HCT116 (cell line): ENCODE results near the gene UPP2.

Experiments
- FOSL1 ChIP-seq: IDR thresholded peaks from 2 replicates; pipeline ENCODE4 v1.6.1; 2012; ENCODE audit warnings: low read depth
- SIN3A ChIP-seq: IDR thresholded peaks from 2 replicates; pipeline ENCODE4 v1.6.1; 2012; ENCODE audit warnings: low read depth
- TF ChIP-seq, protein P1 (sequence below), 3 experiments: fragments of 200-600 bp in 1 of 3; sonication (generic) in 1 of 3; IDR thresholded peaks in 2 of 3; conservative IDR thresholded peaks in 1 of 3; 2 replicates each; pipeline ENCODE4 v1.5.1; 2012 to 2017; ENCODE audit warnings: low read depth in 2 of 3, low read length in 2 of 3, antibody characterized with exemption in 1 of 3, borderline replicate concordance in 1 of 3, control low read depth in 1 of 3, mild to moderate bottlenecking in 1 of 3, mixed read lengths in 1 of 3, mixed run types in 1 of 3, moderate library complexity in 1 of 3; ENCODE audit not compliant: insufficient read depth in 1 of 3
- TF ChIP-seq, protein P2 (sequence below): IDR thresholded peaks from 2 replicates; pipeline ENCODE4 v1.6.1; 2012

GRCh38 chr2:158091647-158092046 is 10.0 kb upstream of the UPP2 start:
- TF ChIP-seq FOSL1 (no peak), SIN3A (no peak)
- TF ChIP-seq, protein P1, sequence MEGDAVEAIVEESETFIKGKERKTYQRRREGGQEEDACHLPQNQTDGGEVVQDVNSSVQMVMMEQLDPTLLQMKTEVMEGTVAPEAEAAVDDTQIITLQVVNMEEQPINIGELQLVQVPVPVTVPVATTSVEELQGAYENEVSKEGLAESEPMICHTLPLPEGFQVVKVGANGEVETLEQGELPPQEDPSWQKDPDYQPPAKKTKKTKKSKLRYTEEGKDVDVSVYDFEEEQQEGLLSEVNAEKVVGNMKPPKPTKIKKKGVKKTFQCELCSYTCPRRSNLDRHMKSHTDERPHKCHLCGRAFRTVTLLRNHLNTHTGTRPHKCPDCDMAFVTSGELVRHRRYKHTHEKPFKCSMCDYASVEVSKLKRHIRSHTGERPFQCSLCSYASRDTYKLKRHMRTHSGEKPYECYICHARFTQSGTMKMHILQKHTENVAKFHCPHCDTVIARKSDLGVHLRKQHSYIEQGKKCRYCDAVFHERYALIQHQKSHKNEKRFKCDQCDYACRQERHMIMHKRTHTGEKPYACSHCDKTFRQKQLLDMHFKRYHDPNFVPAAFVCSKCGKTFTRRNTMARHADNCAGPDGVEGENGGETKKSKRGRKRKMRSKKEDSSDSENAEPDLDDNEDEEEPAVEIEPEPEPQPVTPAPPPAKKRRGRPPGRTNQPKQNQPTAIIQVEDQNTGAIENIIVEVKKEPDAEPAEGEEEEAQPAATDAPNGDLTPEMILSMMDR (IDR thresholded peaks at IDR 0.05 in 2 of 3, conservative IDR thresholded peaks at IDR 0.05 in 1 of 3; ENCODE audit: borderline replicate concordance in 1 of 3, insufficient read depth in 1 of 3, low read depth in 2 of 3, low read length in 2 of 3), result no peak
- TF ChIP-seq, protein P2, sequence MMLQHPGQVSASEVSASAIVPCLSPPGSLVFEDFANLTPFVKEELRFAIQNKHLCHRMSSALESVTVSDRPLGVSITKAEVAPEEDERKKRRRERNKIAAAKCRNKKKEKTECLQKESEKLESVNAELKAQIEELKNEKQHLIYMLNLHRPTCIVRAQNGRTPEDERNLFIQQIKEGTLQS, result no peak
